BJ (cell line): ENCODE data around the gene EPOP. TPM values are rescaled to one million over a fixed set of nuclear protein-coding genes. Genes with fewer than 3 reads are reported as not detected.
"Not testable (repeated sequence)": the region's sequence is repeated elsewhere in the genome, so short reads cannot be mapped to it uniquely, and the experiment has no call there.

Source experiments
- CTCF ChIA-PET: fragments of 350-600 bp; formaldehyde crosslinking; extraction: SDS; loops from one replicate; lab custom pipeline; 2021; ENCODE audit warnings: antibody characterized with exemption, inconsistent platforms; lab: Yijun Ruan, JAX
- POLR2A ChIA-PET: fragments of 300-600 bp; sonication (Branson Sonifier 250); formaldehyde crosslinking; extraction: SDS; loops from one replicate; lab custom pipeline; 2021; ENCODE audit warnings: antibody characterized with exemption; lab: Charles Lee
- DNase-seq: peaks from one replicate; pipeline ENCODE4 v3.0.0-alpha.2; 2011; ENCODE audit warnings: low read depth
- H3K27me3 ChIP-seq: 2 replicates; pipeline ENCODE4 v1.6.0; 2011; ENCODE audit warnings: low read length; ENCODE audit not compliant: control insufficient read depth, insufficient read depth
- H3K36me3 ChIP-seq: 2 replicates; pipeline ENCODE4 v1.5.1; 2011; ENCODE audit warnings: low read length; ENCODE audit not compliant: control insufficient read depth, insufficient read depth
- H3K4me3 ChIP-seq: 2 replicates; pipeline ENCODE4 v1.5.1; 2011; ENCODE audit warnings: low read depth, mild to moderate bottlenecking, control low read depth, low read length
- polyA plus RNA-seq: library from polyadenylated mRNA; depleted of rRNA; stranded (reverse); fragments of >200 nt; gene quantifications from 2 replicates; pipeline ENCODE4 v1.2.3, GENCODE V29; 2011
- TF ChIP-seq, protein P1 (sequence below): IDR thresholded peaks from 2 replicates; pipeline ENCODE4 v1.5.1; 2011; ENCODE audit warnings: low read depth, mild to moderate bottlenecking, control low read depth, inconsistent platforms, low read length, moderate library complexity; ENCODE audit not compliant: insufficient read depth

EPOP gene
- polyA plus RNA-seq, 1 experiment, result 0.52 TPM

- CTCF ChIA-PET, result interaction anchor here (1.6 to 4.5 kb wide), 4 partner anchors 9 to 97 kb away, joined by 4 to 24 read pairs (median 12); no protein-coding TSS in a partner anchor
- no peak for DNase-seq
- Histone ChIP-seq H3K4me3 (no peak overlapping the region), H3K36me3 (no peaks in the 10 kb centered on the region), H3K27me3 (peaks cover 23% of the 10 kb centered on the region)
- POLR2A ChIA-PET, result no interaction called here
- TF ChIP-seq, protein P1, sequence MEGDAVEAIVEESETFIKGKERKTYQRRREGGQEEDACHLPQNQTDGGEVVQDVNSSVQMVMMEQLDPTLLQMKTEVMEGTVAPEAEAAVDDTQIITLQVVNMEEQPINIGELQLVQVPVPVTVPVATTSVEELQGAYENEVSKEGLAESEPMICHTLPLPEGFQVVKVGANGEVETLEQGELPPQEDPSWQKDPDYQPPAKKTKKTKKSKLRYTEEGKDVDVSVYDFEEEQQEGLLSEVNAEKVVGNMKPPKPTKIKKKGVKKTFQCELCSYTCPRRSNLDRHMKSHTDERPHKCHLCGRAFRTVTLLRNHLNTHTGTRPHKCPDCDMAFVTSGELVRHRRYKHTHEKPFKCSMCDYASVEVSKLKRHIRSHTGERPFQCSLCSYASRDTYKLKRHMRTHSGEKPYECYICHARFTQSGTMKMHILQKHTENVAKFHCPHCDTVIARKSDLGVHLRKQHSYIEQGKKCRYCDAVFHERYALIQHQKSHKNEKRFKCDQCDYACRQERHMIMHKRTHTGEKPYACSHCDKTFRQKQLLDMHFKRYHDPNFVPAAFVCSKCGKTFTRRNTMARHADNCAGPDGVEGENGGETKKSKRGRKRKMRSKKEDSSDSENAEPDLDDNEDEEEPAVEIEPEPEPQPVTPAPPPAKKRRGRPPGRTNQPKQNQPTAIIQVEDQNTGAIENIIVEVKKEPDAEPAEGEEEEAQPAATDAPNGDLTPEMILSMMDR, result no peak
Measured at GRCh38 chr17:38654411-38655398, 20.1 kb downstream of the EPOP start.

- Histone ChIP-seq H3K4me3 (no peak overlapping the region), H3K27me3 (peaks cover 21% of the 10 kb centered on the region), H3K36me3 (no peaks in the 10 kb centered on the region)
- DNase-seq, result no peak
- TF ChIP-seq, protein P1, result no peak
- CTCF ChIA-PET, result interaction anchor here (0.7 to 4.5 kb wide), 5 partner anchors 10 to 96 kb away, joined by 3 to 24 read pairs (median 8); no protein-coding TSS in a partner anchor
- POLR2A ChIA-PET, result no interaction called here
Measured at GRCh38 chr17:38653679-38654078, 21.1 kb downstream of the EPOP start.

DNA sequence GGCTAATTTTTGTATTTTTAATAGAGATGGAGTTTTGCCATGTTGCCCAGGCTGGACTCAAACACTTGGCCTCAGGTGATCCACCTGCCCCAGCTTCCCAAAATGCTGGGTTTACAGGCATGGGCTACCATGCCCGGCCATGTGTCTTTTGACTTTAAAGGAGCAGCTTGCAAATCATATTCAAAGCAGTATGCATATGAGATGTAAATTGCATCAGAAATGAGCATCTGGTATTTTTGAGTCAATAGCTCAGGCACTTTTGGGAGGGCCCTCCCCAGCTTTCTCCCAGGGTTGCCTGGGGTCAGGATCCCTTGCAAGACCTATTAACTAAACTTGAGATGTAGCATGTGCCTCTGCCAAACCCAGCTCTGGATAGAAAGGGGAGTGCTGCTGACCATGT, 21.5 kb downstream of the EPOP start:
- Histone ChIP-seq H3K36me3 (no peaks in the 10 kb centered on the region), H3K4me3 (no peak overlapping the region), H3K27me3 (peaks cover 20% of the 10 kb centered on the region)
- TF ChIP-seq, protein P1, result no peak
- no peak for DNase-seq
- POLR2A ChIA-PET, result no interaction called here
- CTCF ChIA-PET, result interaction anchor here (0.7 to 4.5 kb wide), 5 partner anchors 10 to 95 kb away, joined by 3 to 24 read pairs (median 8); no protein-coding TSS in a partner anchor

DNA sequence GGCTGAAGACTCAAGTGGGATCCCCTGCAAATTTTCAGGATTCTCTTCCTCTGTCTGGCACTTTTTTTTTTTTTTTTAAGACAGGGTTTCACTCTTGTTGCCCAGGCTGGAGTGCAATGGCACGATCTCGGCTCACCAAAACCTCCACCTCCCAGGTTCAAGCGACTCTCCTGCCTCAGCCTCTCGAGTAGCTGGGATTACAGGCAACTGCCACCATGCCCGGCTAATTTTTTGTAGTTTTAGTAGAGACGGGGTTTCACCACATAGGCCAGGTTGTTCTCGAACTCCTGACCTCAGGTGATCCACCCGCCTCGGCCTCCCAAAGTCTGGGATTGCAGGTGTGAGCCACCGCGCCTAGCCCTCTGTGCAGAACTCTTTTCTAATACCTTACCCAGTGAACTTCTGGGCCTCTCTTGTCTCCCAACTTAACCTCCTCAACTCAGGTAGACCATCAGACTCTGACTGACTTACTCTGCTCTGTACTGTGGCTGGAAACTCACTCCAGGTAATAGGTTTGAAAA, 24.0 kb downstream of the EPOP start:
- DNase-seq, H3K4me3 ChIP-seq, H3K36me3 ChIP-seq: not testable (repeated sequence)
- peaks cover 20% of the 10 kb centered on the region for H3K27me3 ChIP-seq
- ChIA-PET POLR2A (interaction anchor here (0.6 kb wide), 1 partner anchor 186 kb away, joined by 4 read pairs; no protein-coding TSS in a partner anchor), CTCF (interaction anchor here (1.3 to 4.5 kb wide), 3 partner anchors 13 to 91 kb away, joined by 3 to 24 read pairs (median 4); no protein-coding TSS in a partner anchor)

DNA sequence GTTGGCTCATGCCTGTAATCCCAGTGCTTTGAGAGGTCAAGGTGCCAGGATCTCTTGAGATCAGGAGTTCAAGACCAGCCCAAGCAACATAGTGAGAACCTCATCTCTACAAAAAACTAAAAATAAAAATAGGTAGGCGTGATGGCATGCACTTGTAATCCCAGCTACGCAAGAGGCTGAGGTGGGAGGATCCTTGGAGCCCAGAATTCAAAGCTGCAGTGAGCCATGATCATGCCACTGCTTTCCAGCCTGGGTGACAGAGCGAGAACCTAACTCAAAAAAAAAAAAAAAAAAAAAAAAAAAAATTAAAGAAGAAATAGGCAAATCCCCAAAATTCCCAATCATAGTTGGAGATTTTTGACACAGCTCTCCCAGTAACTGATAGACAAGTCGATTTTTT, 36.8 kb downstream of the EPOP start:
- CTCF ChIA-PET, result interaction anchor here (1.1 kb wide), 1 partner anchor 30 kb away, joined by 3 read pairs; no protein-coding TSS in a partner anchor
- TF ChIP-seq, protein P1, result no peak
- POLR2A ChIA-PET, result no interaction called here

More for the DNA sequence above, 36.8 kb downstream of the EPOP start:
- no peak for DNase-seq
- Histone ChIP-seq H3K4me3 (no peak overlapping the region), H3K27me3 (no peaks in the 10 kb centered on the region), H3K36me3 (no peaks in the 10 kb centered on the region)
